Thyroid gland (tissue), 4 donors: Measurements from ENCODE around the gene DGKZ. TPM values are rescaled to one million over a fixed set of nuclear protein-coding genes. Genes with fewer than 3 reads are reported as not detected.

Experiments
- DNase-seq, 2 donors: peaks; one replicate each; pipeline ENCODE4 v3.0.0-alpha.2; 2019
- H3K27ac ChIP-seq, 3 donors: fragments of 200-600 bp; sonication (generic); 1 replicate in 2 of 3; 2 replicates in 1 of 3; pipeline ENCODE4 v1.5.1; 2016 to 2019; ENCODE audit warnings: mild to moderate bottlenecking in 1 of 3, moderate library complexity in 1 of 3
- H3K27me3 ChIP-seq: fragments of 200-600 bp; sonication (generic); one replicate; pipeline ENCODE4 v1.5.1; 2019
- H3K36me3 ChIP-seq, 2 donors: fragments of 200-600 bp; sonication (generic); one replicate each; pipeline ENCODE4 v1.5.1; 2016 to 2019
- H3K4me1 ChIP-seq, 2 donors: fragments of 200-600 bp; sonication (generic); one replicate each; pipeline ENCODE4 v1.5.1; 2017 to 2019
- H3K4me3 ChIP-seq, 3 donors: fragments of 200-600 bp; sonication (generic); replicated peaks in 1 of 3; 1 replicate in 2 of 3; 2 replicates in 1 of 3; pipeline ENCODE4 v1.5.1; 2016; ENCODE audit warnings: mild to moderate bottlenecking in 1 of 3
- H3K9me3 ChIP-seq: fragments of 200-600 bp; sonication (generic); one replicate; pipeline ENCODE4 v1.5.1; 2017
- CTCF ChIP-seq, 6 experiments: fragments of 200-600 bp in 3 of 6; fragments of 450-650 bp in 3 of 6; sonication (generic) in 3 of 6; IDR thresholded peaks; one replicate each; pipeline ENCODE4 v1.5.1; 2016 to 2019; ENCODE audit warnings: antibody characterized with exemption in 6 of 6, mild to moderate bottlenecking in 2 of 6, inconsistent platforms in 1 of 6, moderate library complexity in 1 of 6
- POLR2A ChIP-seq, 2 donors: fragments of 450-650 bp; IDR thresholded peaks; one replicate each; pipeline ENCODE4 v1.6.1; 2017; ENCODE audit warnings: antibody characterized with exemption in 2 of 2, mild to moderate bottlenecking in 2 of 2, moderate library complexity in 1 of 2
- WGBS, 2 donors: methylation state at CpG; one replicate each; pipeline ENCODE4 v1.1.5; 2017; 5-methylcytosine and 5-hydroxymethylcytosine counted together
- intact Hi-C: fragments of 100-400 bp; cut with DNase I; formaldehyde crosslinking; loops from one replicate; pipeline ENCODE4 v1.15.1; 2023
- total RNA-seq, 4 donors: library from RNA; depleted of rRNA; stranded (reverse); fragments of >200 nt; gene quantifications; one replicate each; pipeline ENCODE4 v1.2.3, GENCODE V29; 2016

The DGKZ gene
- total RNA-seq, 4 donors from 2014 or later = 29.7 to 53.5 (median 41.8) TPM

- Histone ChIP-seq H3K27ac (no peak overlapping the region), H3K27me3 (no peaks in the 10 kb centered on the region), H3K36me3 (peaks cover 26 to 36% of the 10 kb centered on the region in 2 donors), H3K4me1 (peaks cover under 1 to 4% of the 10 kb centered on the region in 2 donors), H3K4me3 (no peak overlapping the region), H3K9me3 (no peaks in the 10 kb centered on the region)
- TF ChIP-seq CTCF (IDR thresholded peaks at IDR 0.05) (no peak), POLR2A (IDR thresholded peaks at IDR 0.05) (no peak)
- DNase-seq = no peak
- intact Hi-C loops = no loop called here
- 96 to 98% methylated on average over 10 to 31 of the region's 38 CpGs for WGBS, 2 donors
These were observed 28.3 kb downstream of the DGKZ start for GRCh38 chr11:46375392-46376101.

DNA sequence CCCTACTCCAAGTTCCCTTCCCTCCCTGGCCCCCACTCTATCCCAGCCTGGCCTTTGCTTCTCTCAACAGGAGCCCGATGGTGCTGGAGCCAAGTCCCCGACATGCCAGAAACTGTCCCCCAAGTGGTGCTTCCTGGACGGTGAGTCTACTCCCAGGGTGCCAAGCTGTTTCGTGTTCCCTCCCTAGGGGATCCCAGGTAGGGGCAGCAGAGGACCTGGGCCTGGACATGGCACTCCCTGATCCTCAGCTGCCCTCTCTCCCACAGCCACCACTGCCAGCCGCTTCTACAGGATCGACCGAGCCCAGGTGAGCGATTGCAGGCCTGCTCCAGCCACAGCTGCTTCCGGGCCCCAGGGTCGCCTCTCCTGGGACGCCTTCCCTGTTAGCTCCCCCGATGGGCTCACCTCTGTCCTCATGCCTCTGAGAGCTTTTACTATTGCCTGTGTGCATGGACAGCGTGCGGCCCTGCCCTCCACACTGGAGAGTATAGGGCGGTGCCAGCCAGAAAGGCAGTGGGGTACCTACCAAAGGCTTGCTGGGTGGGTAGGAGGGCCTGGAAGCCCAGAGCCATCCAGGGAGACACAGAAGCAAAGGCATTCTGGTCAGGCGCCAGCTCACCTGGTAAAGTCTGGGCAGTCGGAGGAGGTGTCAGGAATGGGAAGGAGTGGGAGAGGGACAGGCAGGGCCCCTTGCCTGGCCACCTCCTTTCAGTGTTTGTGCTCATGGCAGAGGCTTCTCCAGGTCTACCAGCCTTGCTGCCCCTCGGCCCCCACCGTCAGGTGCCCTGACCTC lies 29.2 kb downstream of the DGKZ start:
- no peak for TF ChIP-seq CTCF (IDR thresholded peaks at IDR 0.05)
- TF ChIP-seq POLR2A (IDR thresholded peaks at IDR 0.05) = no peak
- intact Hi-C loops = no loop called here
- no peak for DNase-seq
- WGBS, 2 donors = 91 to 92% methylated on average over 19 of the region's 19 CpGs
- H3K9me3 ChIP-seq = no peaks in the 10 kb centered on the region
- H3K4me1 ChIP-seq = no peaks in the 10 kb centered on the region
- H3K36me3 ChIP-seq = peaks cover 26 to 36% of the 10 kb centered on the region in 2 donors
- no peak overlapping the region for H3K27ac ChIP-seq
- H3K27me3 ChIP-seq = no peaks in the 10 kb centered on the region
- H3K4me3 ChIP-seq = no peak overlapping the region

- TF ChIP-seq CTCF (IDR thresholded peaks at IDR 0.05) = no peak
- no peak for TF ChIP-seq POLR2A (IDR thresholded peaks at IDR 0.05)
- 96 to 99% methylated on average over 11 of the region's 11 CpGs for WGBS, 2 donors
- no peak overlapping the region for H3K27ac ChIP-seq
- H3K36me3 ChIP-seq = peaks cover 26 to 32% of the 10 kb centered on the region in 2 donors
- H3K27me3 ChIP-seq = no peaks in the 10 kb centered on the region
- H3K4me1 ChIP-seq = peaks cover 6 to 7% of the 10 kb centered on the region in 2 donors
- no peak overlapping the region for H3K4me3 ChIP-seq
- intact Hi-C loops = no loop called here
- H3K9me3 ChIP-seq = no peaks in the 10 kb centered on the region
- no peak for DNase-seq
These were observed 30.0 kb downstream of the DGKZ start for GRCh38 chr11:46377290-46377689.

- H3K27me3 ChIP-seq = no peaks in the 10 kb centered on the region
- no peak overlapping the region for H3K27ac ChIP-seq
- no peak for DNase-seq
- WGBS, 2 donors = 88 to 91% methylated on average over 4 to 5 of the region's 5 CpGs
- intact Hi-C loops = no loop called here
- no peaks in the 10 kb centered on the region for H3K9me3 ChIP-seq
- no peak for TF ChIP-seq POLR2A (IDR thresholded peaks at IDR 0.05)
- no peak for TF ChIP-seq CTCF (IDR thresholded peaks at IDR 0.05)
- H3K36me3 ChIP-seq = peaks cover 26% of the 10 kb centered on the region in 2 donors
- peaks cover 8 to 12% of the 10 kb centered on the region in 2 donors for H3K4me1 ChIP-seq
- no peak overlapping the region for H3K4me3 ChIP-seq
These were observed 30.6 kb downstream of the DGKZ start for GRCh38 chr11:46377831-46378230.

DNA sequence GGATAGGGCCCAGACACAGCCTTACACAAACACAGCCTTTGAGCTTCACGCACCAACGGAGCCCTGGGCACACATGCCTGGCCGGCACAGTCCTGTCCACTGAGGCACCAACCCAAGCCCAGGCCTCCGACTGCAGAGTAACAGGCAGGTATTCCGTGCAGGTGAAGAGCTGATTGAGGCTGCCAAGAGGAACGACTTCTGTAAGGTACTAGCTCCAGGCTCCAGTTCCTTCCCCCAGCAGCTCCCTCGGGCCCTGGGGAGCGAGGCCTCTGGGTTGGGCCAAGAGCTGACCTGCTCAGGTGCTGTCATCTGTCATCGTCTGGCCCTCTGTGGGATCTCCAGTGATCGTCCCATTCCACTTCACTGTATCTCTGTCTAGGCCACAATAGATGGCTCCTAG lies 31.0 kb downstream of the DGKZ start:
- no peak for TF ChIP-seq CTCF (IDR thresholded peaks at IDR 0.05)
- no peak for TF ChIP-seq POLR2A (IDR thresholded peaks at IDR 0.05)
- WGBS, 2 donors = 79 to 80% methylated on average over 9 to 10 of the region's 10 CpGs
- no peak for DNase-seq
- Histone ChIP-seq H3K36me3 (peaks cover 26% of the 10 kb centered on the region in 2 donors), H3K9me3 (no peaks in the 10 kb centered on the region), H3K4me1 (peaks cover 8 to 16% of the 10 kb centered on the region in 2 donors), H3K27me3 (no peaks in the 10 kb centered on the region), H3K4me3 (no peak overlapping the region), H3K27ac (no peak overlapping the region)
- intact Hi-C loops = no loop called here
